Activated naive CD4-positive, alpha-beta T cell treated with anti-CD3 and anti-CD28 coated beads, Interleukin-2, amount 50 U/mL, for 72 hours (primary cell): Measurements from ENCODE around the gene CD3G. TPM values are rescaled to one million over a fixed set of nuclear protein-coding genes. Genes with fewer than 3 reads are reported as not detected.
"Not testable (repeated sequence)": the region's sequence is repeated elsewhere in the genome, so short reads cannot be mapped to it uniquely, and the experiment has no call there.

Experiments used
- ATAC-seq, 2 donors: fragments of 150-1000 bp; cut with Tn5 transposase; 2 replicates each; pipeline ENCODE4 v1.10.0; 2021; ENCODE audit warnings: mild to moderate bottlenecking in 2 of 2, moderate library complexity in 2 of 2
- DNase-seq, 2 donors: peaks; one replicate each; pipeline ENCODE4 v3.0.0; 2021 to 2022; ENCODE audit warnings: low spot score in 2 of 2
- H3K27ac Mint-ChIP-seq, 2 donors: one replicate each; pipeline ENCODE4 v1.8.0; 2022; ENCODE audit warnings: mild to moderate bottlenecking in 2 of 2, mixed read lengths in 2 of 2
- H3K36me3 Mint-ChIP-seq, 2 donors: one replicate each; pipeline ENCODE4 v1.8.0; 2022; ENCODE audit warnings: mixed read lengths in 2 of 2
- H3K9me3 Mint-ChIP-seq, 2 donors: one replicate each; pipeline ENCODE4 v1.8.0; 2022; ENCODE audit warnings: mixed read lengths in 2 of 2
- total RNA-seq, 2 donors: library from RNA; stranded (reverse); gene quantifications; one replicate each; pipeline ENCODE4 v1.2.3, GENCODE V29; 2022

The CD3G gene
- total RNA-seq, result 100 to 1,000 TPM in 1 of 2 donors, 10 to 100 TPM in 1; 82.9 to 123 TPM

DNA sequence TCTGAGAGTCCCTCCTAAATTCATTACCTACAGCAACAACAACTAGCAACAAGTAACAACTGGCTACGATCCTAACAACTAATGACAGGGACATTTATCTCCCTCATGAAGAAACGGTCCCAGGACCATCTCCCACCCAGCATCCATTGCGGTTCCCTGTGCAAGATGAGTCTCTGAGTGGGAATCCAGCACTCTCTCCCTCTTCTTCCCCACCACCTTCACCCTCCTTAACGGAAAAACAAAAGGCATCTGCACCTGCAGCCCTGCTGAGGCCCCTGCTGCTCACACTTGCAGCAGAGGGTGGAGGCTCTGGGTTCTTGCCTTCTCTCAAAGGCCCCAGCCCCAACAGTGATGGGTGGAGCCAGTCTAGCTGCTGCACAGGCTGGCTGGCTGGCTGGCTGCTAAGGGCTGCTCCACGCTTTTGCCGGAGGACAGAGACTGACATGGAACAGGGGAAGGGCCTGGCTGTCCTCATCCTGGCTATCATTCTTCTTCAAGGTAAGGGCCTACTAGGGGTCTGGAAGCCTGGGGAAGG lies at the start of gene CD3G:
Gene CD3G, plus strand, starts transcription at position 364 of the 535 bp plus-strand sequence. Its CDS starts 80 bp downstream, at position 444.
- DNase-seq, result peak; percentile 63 to 77
- H3K27ac Mint-ChIP-seq, result peak within 1 kb of the TSS; percentile 92 to 99
- peaks cover 58 to 70% of the 10 kb centered on the region in 2 donors for H3K36me3 Mint-ChIP-seq
- H3K9me3 Mint-ChIP-seq, result no peaks in the 10 kb centered on the region
- ATAC-seq, result peak; percentile 38 to 75

DNA sequence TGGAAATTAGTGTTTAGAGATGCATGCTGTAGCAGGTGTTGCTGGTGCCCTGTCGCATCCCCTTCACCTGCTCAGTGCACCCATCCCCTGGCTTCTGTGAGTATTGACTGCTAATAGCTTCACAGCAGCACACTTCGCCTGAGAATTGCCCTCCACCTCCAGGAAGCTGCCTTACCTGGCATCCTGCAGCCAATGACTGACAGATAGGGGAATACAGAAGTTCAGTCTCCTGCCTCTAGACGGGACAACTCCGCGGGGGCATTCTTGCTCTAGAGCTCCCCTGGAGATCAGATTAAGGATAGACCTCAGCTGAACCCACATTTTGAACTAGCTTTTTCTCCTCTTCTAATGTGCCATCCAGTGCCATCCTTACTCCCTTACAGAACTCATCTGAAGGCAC lies 48.9 kb upstream of the CD3G start:
- Mint-ChIP-seq H3K9me3 (no peaks in the 10 kb centered on the region), H3K27ac (peak overlapping the region in 1 of 2 donors; percentile 68), H3K36me3 (no peaks in the 10 kb centered on the region)
- ATAC-seq, result peak in 1 of 2 donors; percentile 17
- DNase-seq, result no peak

GRCh38 chr11:118295815-118296454 lies 48.2 kb upstream of the CD3G start:
- Mint-ChIP-seq H3K27ac (peak overlapping the region; percentile 44 to 68), H3K36me3 (no peaks in the 10 kb centered on the region), H3K9me3 (no peaks in the 10 kb centered on the region)
- no peak for DNase-seq
- peak; percentile 69 to 84 for ATAC-seq

DNA sequence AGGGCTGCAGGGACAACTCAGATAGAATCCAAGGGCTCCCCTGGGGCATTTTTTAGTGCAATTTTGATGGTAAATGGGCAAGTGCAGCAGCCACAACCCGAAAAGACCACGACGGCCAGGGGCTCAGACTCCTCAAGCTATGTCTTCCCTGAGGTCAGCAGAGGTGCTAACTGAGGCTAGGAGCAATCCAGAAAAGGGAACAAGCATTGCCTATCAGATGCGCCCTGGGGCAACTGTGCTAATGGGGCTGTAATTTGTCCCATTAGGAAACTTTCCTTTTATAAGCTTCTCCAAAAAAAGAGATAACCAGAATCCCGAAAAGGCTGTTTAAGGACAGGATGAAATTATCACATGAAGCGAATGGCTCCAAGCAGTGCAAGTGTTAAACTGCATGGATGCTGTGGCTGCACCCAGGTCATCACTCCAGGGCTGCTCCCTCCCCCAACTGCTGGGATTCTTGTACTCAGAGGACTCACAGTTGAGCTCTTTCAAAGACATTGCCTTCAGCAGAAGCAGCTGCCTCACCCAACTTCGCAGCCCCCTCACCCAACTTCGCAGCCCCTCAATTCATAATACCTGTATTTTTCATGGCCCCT lies 42.4 kb upstream of the CD3G start:
- Mint-ChIP-seq H3K9me3 (no peaks in the 10 kb centered on the region), H3K36me3 (peaks cover 19 to 20% of the 10 kb centered on the region in 2 donors), H3K27ac (no peak overlapping the region)
- DNase-seq, result no peak
- ATAC-seq, result no peak

- peak; percentile 15 to 50 for ATAC-seq
- Mint-ChIP-seq H3K27ac (peak overlapping the region; percentile 97 to 100), H3K36me3 (peaks cover 41 to 45% of the 10 kb centered on the region in 2 donors), H3K9me3 (no peaks in the 10 kb centered on the region)
- DNase-seq, result no peak
Observed at GRCh38 chr11:118304227-118304567, 39.9 kb upstream of the CD3G start.

- Mint-ChIP-seq H3K36me3 (peaks cover 42 to 50% of the 10 kb centered on the region in 2 donors), H3K9me3 (no peaks in the 10 kb centered on the region), H3K27ac (peak within 1 kb of the TSS; percentile 97 to 100)
- peak; percentile 57 to 70 for DNase-seq
- ATAC-seq, result peak; percentile 72 to 74
Observed at GRCh38 chr11:118304568-118305248, 39.4 kb upstream of the CD3G start, which contains the start of gene CD3E. TSS of gene CD3E (plus strand) at chr11:118304730. CDS start at chr11:118304953, 223 bp downstream.

GRCh38 chr11:118305726-118306125 lies 38.4 kb upstream of the CD3G start:
- Mint-ChIP-seq H3K36me3 (peaks cover 42 to 60% of the 10 kb centered on the region in 2 donors), H3K9me3 (no peaks in the 10 kb centered on the region), H3K27ac (peak overlapping the region; percentile 97 to 100)
- peak in 1 of 2 donors; percentile 17 for ATAC-seq
- DNase-seq, result no peak

- DNase-seq (peak; percentile 44 to 68), ATAC-seq (peak; percentile 70 to 78)
- Mint-ChIP-seq H3K36me3 (peaks cover 47 to 66% of the 10 kb centered on the region in 2 donors), H3K27ac (peak overlapping the region; percentile 92 to 97), H3K9me3 (no peaks in the 10 kb centered on the region)
Observed at GRCh38 chr11:118306556-118306955, 37.6 kb upstream of the CD3G start.

DNA sequence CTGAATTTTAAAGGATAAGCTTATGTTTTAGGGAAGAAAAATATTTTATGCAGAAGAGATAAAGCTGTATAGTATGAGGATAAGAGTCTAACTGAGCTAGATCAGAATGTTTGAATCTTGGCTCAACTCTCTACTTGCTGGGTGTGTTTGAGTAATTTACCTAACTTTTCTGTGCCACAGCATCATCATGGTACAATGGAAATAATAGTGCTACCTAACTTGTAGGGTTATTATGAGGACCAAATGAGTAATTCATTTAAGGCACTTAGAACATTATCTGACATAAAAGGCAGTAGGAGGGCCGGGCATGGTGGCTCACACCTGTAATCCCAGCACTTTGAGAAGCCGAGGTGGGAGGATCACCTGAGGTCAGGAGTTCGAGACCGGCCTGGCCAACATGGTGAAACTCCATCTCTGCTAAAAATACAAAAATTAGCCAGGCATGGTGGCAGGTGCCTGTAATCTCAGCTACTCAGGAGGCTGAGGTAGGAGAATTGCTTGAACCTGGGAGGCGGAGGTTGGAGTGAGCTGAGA lies 35.1 kb upstream of the CD3G start:
- H3K9me3 Mint-ChIP-seq, DNase-seq: not testable (repeated sequence)
- H3K36me3 Mint-ChIP-seq, result peaks cover 64 to 74% of the 10 kb centered on the region in 2 donors
- peak overlapping the region; percentile 7 to 77 for H3K27ac Mint-ChIP-seq
- ATAC-seq, result peak; percentile 9 to 49

GRCh38 chr11:118310271-118310670 lies 33.9 kb upstream of the CD3G start:
- peaks cover 58 to 67% of the 10 kb centered on the region in 2 donors for H3K36me3 Mint-ChIP-seq
- no peak for ATAC-seq
- no peak for DNase-seq
- H3K27ac Mint-ChIP-seq, result peak overlapping the region in 1 of 2 donors; percentile 82
- H3K9me3 Mint-ChIP-seq, result no peaks in the 10 kb centered on the region

- Mint-ChIP-seq H3K36me3 (peaks cover 56 to 66% of the 10 kb centered on the region in 2 donors), H3K27ac (peak overlapping the region in 1 of 2 donors; percentile 82), H3K9me3 (no peaks in the 10 kb centered on the region)
- ATAC-seq (no peak), DNase-seq (no peak)
Observed at GRCh38 chr11:118310781-118311485, 33.2 kb upstream of the CD3G start.

DNA sequence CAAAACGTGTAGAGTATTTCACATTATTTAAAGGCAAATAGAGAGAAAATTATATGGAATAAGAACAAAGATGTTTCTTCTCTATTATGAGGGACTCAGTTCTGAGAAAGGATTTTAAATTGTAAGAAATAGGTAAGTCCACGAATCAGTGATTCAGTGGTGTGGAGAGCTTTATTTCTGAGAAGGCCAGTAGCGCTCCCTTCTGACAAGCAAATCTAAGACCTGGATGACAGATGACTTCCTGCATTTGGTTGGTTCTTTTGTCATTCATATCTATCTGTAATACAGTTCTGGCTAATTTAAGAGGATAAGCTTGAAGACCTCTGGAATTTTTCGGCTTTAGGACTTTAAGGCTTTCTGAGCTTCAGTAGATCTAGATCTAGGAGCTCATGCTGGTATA lies 32.6 kb upstream of the CD3G start:
- DNase-seq (no peak), ATAC-seq (no peak)
- Mint-ChIP-seq H3K27ac (peak overlapping the region in 1 of 2 donors; percentile 82), H3K36me3 (peaks cover 53 to 63% of the 10 kb centered on the region in 2 donors), H3K9me3 (no peaks in the 10 kb centered on the region)

GRCh38 chr11:118312328-118312727 lies 31.8 kb upstream of the CD3G start:
- peak overlapping the region; percentile 5 to 67 for H3K27ac Mint-ChIP-seq
- DNase-seq, result no peak
- H3K9me3 Mint-ChIP-seq, result no peaks in the 10 kb centered on the region
- no peak for ATAC-seq
- peaks cover 50 to 59% of the 10 kb centered on the region in 2 donors for H3K36me3 Mint-ChIP-seq

DNA sequence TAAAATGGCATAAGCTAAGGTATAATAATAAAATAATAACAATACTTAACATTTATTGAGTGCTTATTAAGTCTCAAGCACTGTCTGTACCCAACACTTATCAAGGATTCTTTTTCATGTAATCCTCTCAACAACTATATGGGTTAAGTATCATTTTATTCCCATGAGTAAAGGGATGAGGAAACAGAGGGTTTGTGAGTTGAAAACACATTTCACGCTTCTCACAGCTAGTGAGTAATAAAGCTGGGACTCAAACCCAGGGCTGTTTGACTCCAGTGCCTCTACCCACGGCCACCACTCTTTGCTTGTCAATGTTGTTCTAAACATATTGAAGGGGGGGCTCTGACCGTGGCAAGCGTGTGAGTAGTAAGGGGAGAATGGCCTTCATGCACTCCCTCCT lies 30.9 kb upstream of the CD3G start:
- ATAC-seq, result no peak
- H3K27ac Mint-ChIP-seq, result peak overlapping the region in 1 of 2 donors; percentile 45
- no peaks in the 10 kb centered on the region for H3K9me3 Mint-ChIP-seq

GRCh38 chr11:118314988-118315411 lies 29.1 kb upstream of the CD3G start:
- peaks cover 34 to 35% of the 10 kb centered on the region in 2 donors for H3K36me3 Mint-ChIP-seq
- ATAC-seq (no peak), DNase-seq (no peak)
- H3K9me3 Mint-ChIP-seq, result no peaks in the 10 kb centered on the region
- H3K27ac Mint-ChIP-seq, result peak overlapping the region; percentile 77 to 96

More for the DNA sequence above, 30.9 kb upstream of the CD3G start:
- H3K36me3 Mint-ChIP-seq, result peaks cover 45 to 52% of the 10 kb centered on the region in 2 donors
- no peak for DNase-seq

DNA sequence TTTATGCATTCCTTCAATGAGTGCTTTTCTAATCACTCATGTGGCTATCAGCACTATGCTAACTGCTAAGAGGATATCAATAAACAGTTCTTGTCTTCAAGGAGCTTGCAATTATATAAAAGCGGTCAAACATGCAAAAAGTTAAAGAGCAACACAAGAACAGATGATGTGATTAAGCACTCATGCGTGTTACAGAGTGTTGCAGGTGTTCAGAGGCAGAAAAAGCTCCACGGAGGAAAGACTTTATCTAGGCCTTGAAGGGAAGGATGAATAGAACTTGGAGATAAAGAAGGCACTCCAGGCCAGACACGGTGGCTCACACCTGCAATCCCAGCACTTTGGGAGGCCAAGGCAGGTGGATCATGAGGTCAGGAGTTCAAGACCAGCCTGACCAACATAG lies 26.0 kb upstream of the CD3G start:
- H3K9me3 Mint-ChIP-seq, result no peaks in the 10 kb centered on the region
- no peak overlapping the region for H3K27ac Mint-ChIP-seq
- H3K36me3 Mint-ChIP-seq, result peaks cover 13 to 23% of the 10 kb centered on the region in 2 donors
- ATAC-seq (no peak), DNase-seq (no peak)
